UCSD-AML1 (cell line): Measurements from ENCODE around the gene UBR3.
"Not testable (repeated sequence)": the region's sequence is repeated elsewhere in the genome, so short reads cannot be mapped to it uniquely, and the experiment has no call there.

ENCODE experiments used
- DNase-seq: peaks from one replicate; lab custom pipeline; 2025; ENCODE audit not compliant: unreplicated experiment; lab: John Stamatoyannopoulos, UW

UBR3 gene

DNA sequence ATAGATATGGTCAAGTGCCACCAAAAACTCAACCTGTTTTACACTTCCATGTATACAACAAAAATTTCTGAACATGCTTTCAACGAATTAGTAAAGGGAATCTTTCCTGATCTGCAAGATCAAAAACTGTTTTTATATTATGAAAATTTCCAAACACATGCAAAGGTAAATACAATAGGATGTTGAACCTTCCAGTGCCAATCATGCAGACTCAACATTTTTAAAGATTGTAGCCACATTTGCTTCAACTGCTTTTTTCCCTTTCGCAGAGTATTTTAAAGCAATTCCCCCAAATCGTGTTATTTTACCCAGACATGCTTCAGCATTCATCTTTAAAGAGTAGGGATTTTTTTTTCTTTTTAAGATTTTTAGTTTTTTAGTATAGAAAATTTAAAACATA, 40.3 kb downstream of the UBR3 start:
- no peak for DNase-seq

DNA sequence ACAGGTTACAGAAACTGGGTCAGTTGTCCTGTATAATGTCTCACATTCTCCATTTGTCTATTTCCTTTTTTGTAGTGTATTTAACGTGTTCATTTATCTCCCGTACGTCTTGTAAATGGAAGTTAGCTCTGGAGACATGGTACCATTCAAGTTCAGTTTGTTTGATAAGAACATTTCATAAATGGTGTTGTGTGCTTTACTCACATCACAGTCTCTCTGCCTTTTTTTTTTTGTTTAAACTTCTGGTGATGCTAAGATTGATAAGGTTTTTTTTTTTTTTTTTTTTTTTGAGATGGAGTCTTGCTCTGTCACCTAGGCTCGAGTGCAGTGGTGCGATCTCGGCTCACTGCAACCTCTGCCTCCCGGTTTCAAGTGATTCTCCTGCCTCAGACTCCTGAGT, 41.7 kb downstream of the UBR3 start:
- DNase-seq, result no peak

DNA sequence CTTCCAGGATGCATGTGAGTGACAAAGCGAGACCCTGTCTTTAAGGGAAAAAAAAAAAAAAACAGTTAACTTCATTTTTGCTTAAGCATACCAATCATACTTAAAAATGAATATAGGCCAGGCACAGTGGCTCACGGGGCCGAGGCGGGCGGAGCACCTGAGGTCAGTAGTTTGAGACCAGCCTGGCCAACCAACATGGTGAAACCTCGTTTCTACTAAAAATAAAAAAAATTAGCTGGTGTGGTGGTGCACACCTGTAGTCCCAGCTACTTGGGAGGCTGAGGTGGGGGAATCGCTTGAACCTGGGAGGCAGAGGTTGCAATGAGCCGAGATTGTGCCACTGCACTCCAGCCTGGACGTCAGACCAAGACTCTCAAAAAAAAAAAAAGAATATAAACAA, 44.1 kb downstream of the UBR3 start:
- not testable (repeated sequence) for DNase-seq

DNA sequence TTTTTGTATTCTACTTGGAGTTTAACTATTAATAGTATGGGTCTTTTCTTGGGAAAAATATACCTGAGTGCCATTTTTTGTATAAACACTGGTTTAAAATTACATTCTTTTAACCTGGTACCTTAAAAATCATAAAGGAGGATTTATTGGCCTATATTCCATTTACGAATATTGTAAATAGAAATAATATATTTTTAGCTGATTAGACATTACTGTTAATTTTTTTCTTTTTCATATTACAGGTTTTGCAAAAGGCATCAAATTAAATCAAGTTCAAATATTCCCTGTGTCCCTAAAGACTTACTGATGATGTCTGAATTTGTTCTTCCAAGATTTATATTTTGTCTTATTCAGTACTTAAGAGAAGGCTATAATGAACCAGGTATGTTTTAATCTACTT, 44.7 kb downstream of the UBR3 start:
- DNase-seq, result no peak

DNA sequence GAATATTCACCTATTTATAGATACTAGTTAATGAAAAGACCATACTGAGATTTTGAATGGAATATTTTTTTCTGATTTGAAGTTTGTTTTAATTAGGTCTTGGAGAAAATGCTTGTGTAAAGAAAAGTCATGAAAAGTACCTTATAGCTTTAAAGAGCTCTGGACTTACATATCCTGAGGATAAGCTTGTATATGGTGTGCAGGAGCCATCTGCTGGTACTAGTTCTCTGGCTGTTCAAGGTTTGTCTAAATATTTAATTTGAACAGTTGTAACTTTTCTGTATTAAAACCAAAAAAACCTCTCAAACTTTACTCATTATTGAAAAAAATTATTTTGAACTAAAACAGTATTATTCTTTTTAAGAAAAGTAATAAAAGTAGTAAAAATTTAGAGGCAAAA, 50.1 kb downstream of the UBR3 start:
- DNase-seq, result no peak

DNA sequence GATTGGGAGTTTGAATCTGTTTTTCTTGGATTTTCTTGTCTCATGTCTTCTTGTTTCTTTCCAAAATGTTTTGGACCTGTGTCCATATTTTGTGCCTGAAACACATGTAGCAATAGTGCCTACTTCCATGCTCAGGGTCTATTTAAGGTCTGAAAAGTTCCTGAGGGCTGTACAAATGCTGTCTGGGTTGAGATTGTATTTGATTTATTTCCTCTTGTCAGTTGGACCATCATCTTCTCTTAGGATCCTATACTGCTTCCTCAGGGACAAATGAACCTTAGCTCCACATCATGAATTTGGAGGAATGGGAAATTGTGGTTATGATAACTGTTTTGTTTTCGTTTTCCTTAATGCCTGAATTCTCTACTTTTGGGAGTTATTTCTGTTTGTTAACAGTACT, 59.9 kb downstream of the UBR3 start:
- no peak for DNase-seq

DNA sequence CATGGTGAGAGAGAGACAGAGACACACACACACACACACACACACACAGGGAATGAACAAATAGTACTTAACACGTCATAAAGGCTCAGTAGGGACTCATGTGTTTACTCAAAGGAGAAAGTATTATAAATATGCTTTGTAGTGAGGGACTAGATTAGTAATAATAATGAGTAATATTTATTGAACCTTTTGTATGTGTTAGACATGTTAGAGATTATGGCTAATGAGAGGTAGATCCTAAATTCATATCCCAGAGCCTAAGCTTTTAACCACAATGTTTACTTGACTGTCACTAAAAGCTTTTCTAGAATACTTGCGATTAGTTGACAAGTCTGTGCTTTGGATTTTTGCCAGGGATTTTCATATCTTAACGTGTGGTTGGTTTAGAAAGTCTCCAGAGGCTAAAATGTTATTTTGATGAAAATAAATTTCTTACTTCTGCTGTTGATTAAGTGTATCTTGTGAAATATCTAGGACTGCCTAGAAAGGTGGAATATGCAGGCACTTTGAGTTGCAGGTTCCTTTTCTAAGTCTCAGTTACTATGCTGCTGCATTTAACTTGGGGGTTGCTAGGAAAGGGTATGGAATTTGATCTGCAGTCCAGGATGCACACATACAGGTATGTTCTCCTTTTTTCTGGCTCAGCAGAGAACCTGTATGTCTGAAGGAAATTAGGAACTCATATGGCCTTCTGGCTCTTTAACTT, 64.5 kb downstream of the UBR3 start:
- DNase-seq, result no peak

DNA sequence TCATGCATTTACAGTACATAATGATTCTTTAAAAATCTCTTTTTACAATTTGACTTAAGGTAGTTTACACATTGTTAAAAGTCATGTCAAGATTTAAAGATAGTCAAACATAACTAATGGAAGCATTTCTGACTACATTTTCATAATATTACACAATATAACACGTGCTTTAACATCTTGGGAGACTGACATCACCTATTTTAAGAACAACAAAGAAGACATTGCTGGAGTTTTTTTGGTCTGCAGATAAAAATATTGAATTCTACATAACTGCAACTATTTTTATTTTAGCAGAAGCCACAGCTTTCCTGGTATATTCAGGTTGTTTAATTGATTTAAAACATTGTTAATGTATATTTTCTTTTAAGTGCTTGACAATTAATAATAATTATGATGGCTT, 65.7 kb downstream of the UBR3 start:
- no peak for DNase-seq

DNA sequence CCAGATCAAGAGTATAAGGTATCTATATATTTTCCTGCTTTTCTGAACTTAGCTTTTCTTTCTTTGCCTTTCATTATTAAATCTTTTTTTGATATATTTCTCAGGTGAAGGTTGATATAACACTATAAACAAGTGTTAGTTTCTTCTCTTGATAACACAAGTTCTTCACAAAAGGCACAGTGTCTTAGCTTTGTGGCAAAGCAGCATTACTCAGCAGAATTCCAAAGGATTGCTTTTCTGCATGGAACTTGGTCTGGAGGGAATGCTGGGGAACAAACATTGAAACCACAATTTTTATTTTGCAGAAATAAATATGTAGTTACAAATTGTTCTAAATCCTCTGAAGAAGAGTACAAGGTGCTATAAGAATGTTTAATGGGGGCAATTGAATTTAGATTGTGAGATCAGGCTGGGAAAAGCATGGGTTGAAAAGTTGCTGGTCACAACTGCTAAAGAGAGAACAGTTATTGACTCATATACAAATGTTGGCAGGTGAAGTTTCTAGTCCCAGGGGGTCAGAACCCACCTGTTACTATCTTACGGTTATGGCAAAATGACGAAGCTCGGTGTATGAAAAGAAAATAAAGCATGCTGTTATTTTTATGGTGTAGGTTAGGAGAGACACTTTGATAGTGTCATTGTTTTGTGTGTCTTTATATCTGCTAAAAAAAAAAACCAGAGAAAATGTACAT, 68.2 kb downstream of the UBR3 start:
- no peak for DNase-seq

DNA sequence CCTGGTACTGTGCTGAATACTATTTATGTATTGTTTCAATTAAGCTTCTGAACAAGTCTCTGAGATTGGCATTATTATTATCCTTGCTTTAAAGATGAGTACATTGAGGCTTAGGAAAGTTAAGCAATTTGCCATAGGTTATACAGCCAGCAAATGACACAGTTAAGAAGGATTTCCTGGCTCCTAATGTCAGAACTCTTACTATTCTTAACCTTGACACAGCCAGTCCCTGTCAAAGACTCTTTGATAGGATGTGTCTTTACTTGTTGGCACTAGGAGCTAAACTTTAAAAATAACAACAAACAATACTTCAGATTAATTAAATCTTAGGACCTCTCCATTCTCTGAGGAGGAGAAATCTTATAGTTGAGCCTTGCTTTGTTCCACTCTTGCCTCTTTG, 70.6 kb downstream of the UBR3 start:
- DNase-seq, result no peak

DNA sequence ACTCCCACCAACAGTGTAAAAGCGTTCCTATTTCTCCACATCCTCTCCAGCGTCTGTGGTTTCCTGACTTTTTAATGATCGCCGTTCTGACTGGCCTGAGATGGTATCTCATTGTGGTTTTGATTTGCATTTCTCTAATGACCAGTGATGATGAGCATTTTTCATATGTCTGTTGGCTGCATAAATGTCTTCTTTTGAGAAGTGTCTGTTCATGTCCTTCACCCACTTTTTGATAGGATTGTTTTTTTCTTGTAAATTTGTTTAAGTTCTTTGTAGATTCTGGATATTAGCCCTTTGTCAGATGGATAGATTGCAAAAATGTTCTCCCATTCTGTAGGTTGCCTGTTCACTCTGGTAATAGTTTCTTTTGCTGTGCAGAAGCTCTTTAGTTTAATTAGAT, 72.8 kb downstream of the UBR3 start:
- DNase-seq, result not testable (repeated sequence)

DNA sequence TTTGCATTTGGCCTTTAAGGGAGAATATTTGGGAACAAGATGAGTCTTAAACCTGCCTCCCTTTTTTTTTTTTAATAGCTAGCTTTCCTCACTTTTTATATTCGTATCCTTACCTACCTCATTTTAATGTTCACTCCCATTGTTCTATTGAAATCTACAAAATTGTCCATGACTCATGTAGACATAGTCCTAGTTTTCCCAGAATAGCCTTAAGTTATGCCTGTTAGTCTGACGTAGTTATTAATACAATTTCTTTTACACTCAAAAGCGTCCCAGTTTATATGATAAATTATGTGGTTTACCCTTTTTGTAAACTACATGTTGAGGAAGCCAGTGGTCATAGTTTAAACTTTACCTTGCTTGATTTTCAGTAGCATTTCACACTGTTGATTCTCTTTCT, 73.4 kb downstream of the UBR3 start:
- no peak for DNase-seq

DNA sequence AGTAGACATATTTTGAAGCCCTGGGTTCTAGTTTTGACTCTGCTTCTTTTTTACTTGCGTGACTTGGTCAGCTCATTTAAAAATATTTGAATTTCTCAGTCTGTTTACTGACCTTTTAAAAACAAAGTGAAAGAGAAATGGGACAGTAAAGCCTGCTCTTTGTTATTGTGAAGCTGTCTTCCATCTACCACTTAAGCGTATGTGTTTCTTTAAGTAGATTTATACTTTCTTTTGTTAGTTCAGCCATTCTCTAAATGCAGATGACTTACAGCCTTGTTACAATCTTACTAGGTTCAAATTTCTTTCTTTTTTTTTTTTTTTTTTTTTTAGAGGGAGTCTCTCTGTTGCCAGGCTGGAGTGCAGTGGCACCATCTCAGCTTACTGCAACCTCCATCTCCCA, 79.5 kb downstream of the UBR3 start:
- DNase-seq, result no peak

DNA sequence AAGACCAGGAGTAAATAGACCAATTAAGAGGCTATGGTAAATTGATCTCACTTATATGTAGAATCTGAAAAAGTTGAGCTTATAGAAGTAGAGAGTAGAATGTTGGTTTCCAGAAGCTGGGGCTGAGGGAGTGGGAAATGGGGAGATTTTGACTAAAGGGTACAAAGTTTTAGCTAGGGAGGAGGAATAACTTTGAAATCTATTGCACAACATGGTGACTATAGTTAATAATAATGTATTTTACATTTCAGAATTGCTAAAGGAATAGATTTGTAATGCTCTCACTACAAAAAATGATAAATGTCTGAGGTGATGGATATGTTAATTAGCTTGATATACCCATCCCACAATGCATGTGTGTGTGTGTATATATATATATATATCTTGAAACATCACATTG, 82.1 kb downstream of the UBR3 start:
- DNase-seq, result no peak

DNA sequence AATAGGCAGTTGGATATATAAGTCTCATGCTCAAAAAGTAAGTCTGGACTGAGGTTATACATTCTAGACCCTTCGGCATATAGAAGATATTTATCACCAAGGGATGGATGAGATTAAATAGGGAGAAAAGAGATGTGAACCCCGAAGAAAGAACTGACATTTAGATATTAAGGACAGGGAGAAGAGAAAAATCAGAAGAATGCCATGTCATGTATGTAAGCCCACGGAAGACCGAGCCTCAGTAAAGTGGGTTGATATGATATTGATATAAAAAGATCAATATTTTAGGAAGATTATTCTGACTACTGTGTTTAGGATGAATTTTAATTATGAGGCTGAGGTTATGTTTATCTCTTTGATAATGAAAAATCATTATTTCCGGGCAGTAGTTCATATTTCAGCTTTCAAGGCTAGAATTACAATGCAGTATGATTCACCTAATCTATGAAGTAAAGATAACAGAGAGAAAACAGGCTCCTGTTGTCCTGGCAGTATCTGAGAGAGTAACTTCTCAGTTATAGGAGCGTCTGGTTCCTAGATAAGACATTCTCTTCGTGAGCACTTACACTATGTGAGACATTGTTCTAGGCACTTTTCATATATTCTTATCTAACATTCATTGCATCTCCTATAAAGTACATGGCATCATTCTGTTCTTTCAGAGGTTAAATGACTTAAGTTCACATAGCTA, 83.0 kb downstream of the UBR3 start:
- DNase-seq, result no peak

DNA sequence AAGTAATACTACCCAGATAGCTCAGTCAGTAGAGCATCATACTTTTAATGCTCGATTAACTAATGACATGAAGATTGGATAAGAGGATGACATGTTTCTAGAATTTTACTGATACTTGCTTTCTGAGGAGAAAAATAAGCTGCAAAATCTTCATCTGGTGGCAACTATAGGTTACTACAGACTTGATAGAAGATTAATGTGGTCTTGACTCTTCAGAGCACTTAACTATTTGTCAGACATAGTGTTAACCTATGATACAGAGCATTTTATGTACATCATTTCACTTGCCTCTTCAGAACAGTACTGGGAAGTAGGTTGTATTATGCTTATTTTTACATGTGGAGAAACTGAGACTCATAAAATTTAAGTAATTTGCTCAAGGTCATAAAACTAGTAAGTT, 83.9 kb downstream of the UBR3 start:
- DNase-seq, result no peak

DNA sequence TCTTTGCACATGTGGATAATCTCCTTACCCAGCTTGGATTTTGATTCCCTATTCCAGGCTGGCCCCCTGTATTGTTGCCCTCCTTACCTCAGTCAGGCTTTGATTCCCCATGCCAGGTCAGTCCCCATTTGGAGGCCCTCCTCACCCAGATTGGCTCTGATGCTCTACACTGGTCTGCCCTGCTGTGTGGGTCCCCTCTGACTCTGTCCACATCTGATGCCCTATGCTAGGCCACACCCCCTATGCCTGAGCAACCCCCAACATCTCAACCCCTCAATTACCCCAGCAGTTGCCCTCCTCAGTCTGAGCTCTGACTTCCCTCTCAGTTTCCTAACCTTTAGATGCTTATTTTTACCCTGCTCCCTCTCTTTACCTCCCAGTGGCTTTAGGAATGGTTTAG, 89.4 kb downstream of the UBR3 start:
- no peak for DNase-seq

DNA sequence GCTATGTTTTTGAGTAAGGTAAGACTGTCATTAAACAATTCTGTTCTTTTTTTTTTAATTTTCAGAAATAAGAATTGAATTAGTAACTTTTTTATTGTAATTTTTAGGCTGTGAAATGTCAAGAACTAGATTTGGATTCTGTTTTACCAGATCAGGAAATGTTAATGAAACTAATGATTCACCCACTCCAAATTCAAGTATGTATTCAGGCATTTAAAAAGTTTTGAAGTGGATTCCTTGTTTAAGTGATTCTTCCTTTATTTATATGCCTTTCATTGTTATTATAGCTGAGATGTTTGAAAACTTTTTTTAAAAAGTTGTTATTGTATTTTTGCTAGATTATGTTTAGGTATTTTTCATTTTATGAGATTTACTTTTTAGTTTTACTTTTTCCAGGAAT, 96.7 kb downstream of the UBR3 start:
- no peak for DNase-seq

DNA sequence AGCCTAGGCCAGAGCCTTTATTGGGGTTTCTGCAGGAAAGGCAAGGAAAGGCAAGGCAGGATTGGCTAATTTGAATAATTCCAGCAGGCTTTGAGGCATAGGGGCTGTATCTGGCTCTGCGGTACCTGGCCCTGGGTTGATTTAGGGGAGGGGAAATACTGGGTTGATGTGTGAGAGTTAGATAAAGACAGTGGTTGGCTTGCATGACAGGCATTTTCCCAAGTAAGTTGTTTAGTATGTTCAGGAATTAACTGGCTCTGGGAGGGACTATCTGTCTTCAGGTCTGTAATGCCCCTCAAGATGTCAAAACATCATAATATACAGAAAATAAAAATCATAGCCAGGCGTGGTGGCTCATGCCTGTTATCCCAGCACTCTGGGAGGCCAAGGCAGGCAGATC, 98.7 kb downstream of the UBR3 start:
- peak; percentile 17 for DNase-seq

DNA sequence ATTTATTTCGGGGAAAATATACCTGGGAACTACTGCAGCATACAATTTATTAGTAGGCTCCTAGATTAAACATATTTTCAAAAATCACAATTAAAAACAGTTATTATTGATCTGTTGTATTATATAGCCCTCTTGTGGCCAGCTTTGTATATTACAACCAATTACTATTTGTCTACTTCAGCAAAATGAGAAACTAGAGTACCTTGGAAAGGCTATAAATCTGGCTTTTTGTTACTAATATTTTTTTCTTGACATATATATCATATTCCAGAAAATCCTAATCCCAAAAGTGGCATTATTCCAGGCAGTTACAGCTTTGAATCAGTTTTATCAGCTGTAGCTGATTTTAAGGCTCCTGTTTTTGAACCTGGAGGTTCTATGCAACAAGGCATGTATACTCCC, 101.2 kb downstream of the UBR3 start:
- DNase-seq, result no peak

DNA sequence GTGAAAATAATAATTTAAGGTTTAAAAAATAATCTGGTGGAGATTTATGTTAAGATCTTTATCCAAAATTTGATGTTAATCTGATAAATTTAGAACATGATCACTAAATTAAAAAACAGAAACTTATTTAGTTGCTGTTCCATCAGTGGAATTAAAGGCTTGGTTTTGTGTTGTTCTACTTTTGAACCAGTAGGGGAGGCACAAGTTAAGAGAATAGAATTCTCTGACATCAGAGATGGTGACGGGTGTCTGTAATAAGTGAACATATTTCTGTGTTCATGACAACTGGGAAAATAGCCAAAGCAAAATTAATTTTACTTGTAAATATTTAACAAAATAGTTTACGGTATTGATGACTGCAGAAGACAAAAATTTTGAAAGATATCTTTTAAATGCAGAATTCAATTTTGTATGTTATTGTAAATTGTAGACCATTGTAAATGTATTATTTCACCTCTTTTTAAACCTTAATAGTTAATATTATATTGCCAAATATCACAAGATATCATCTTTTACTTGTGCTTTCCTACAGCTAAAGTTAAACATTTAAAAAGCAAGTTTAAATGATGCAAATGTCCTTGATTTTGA, 106.0 kb downstream of the UBR3 start:
- DNase-seq, result no peak

DNA sequence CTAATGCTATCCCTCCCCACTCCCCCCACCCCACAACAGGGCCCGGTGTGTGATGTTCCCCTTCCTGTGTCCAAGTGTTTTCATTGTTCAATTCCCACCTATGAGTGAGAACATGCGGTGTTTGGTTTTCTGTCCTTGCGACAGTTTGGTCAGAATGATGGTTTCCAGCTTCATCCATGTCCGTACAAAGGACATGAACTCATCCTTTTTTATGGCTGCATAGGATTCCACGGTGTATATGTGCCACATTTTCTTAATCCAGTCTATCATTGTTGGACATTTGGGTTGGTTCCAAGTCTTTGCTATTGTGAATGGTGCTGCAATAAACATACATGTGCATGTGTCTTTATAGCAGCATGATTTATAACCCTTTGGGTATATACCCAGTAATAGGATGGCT, 109.4 kb downstream of the UBR3 start:
- not testable (repeated sequence) for DNase-seq
